GM10266 (cell line): ENCODE results near the gene ZAR1L.

Experiments used
- DNase-seq: peaks from one replicate; pipeline ENCODE4 v3.0.0; 2012; ENCODE audit errors: extremely low spot score
- CTCF ChIP-seq: IDR thresholded peaks from 2 replicates; pipeline ENCODE4 v1.5.1; 2012; ENCODE audit warnings: mild to moderate bottlenecking, low read depth; ENCODE audit not compliant: control insufficient read depth, insufficient read depth; ENCODE audit errors: missing control alignments

ZAR1L gene

GRCh38 chr13:32299893-32300292, 15.3 kb downstream of the ZAR1L start:
- TF ChIP-seq CTCF, result no peak
- no peak for DNase-seq

- DNase-seq, result no peak
- no peak for TF ChIP-seq CTCF
Observed at GRCh38 chr13:32298695-32299094, 16.5 kb downstream of the ZAR1L start.

- no peak for TF ChIP-seq CTCF
- no peak for DNase-seq
Observed at GRCh38 chr13:32297206-32297605, 18.0 kb downstream of the ZAR1L start.

GRCh38 chr13:32285633-32285965, 29.6 kb downstream of the ZAR1L start:
- DNase-seq, result no peak
- no peak for TF ChIP-seq CTCF

- no peak for TF ChIP-seq CTCF
- no peak for DNase-seq
Observed at GRCh38 chr13:32284927-32285632, 30.1 kb downstream of the ZAR1L start.

- no peak for DNase-seq
- no peak for TF ChIP-seq CTCF
Observed at GRCh38 chr13:32282096-32282711, 33.0 kb downstream of the ZAR1L start.

- TF ChIP-seq CTCF, result no peak
- DNase-seq, result no peak
Observed at GRCh38 chr13:32281096-32281495, 34.1 kb downstream of the ZAR1L start.
